Stimulated activated CD4-positive, alpha-beta T cell treated with anti-CD3 and anti-CD28 coated beads, Interleukin-12 subunit alpha, Interleukin-12 subunit beta, amount 100 ng/mL, for 24 hours (primary cell): Measurements from ENCODE around the gene UFD1.

Experiments used
- DNase-seq, 2 experiments: peaks; one replicate each; pipeline ENCODE4 v3.0.0-alpha.2; 2020; ENCODE audit warnings: low read depth in 2 of 2

The UFD1 gene

DNA sequence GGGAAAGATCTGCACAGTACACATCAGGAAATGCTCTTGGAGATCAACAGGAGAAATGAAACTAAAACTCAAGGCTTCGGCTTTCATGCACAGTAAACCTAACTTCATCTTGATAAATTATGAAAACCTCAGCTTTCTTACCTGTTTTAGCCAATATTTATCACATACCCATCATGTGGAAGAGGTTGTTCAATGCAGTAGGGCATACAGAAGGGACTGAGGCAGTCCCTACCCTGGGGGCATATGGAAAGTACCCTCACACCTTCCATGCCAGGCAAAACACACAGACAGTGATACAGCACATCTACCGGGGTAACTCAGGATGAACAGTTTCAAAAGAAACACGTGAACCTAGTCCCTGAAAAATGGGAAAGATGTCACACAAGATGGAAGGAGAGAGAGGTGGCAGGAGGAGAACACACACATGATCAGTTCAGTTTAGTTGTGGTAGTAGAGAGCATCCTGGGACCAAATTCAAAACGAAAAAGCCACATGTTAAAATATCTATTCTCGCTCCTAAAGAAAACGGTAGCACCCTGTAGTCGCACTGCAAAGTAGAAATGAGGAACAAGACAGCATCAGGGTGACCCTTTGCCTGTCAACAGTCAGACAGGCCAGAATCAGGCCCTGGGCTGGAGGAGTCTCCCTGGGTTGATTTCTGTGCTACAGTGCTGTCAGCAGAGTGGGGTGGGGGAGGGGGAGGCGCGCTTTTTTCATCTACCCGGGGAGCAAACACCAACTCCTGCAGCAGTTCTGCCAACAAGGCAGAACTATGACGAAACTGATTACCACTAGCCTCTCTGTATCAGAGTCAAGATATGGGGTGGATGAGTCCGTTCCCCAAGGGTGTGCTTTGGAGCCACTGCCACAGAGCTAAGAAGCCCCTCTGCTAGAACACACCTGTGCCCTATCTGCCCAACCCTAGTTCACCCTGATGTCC, 48.8 kb downstream of the UFD1 start:
- DNase-seq: no peak

DNA sequence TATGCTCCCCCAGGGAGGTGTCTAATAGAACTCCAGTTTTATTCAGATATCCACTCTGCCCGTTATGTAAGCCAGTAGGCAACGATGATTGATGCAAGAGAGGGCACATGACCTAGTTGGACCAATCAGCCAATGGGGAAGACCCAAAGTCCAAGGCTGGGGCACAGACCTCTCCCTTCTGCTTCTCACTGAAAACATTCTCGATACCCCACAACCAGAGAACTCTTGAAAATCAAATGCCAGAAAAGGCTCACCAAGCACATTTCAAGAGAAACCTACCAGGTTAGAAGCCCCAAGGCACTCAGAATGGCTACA, 54.9 kb downstream of the UFD1 start:
- DNase-seq: no peak

DNA sequence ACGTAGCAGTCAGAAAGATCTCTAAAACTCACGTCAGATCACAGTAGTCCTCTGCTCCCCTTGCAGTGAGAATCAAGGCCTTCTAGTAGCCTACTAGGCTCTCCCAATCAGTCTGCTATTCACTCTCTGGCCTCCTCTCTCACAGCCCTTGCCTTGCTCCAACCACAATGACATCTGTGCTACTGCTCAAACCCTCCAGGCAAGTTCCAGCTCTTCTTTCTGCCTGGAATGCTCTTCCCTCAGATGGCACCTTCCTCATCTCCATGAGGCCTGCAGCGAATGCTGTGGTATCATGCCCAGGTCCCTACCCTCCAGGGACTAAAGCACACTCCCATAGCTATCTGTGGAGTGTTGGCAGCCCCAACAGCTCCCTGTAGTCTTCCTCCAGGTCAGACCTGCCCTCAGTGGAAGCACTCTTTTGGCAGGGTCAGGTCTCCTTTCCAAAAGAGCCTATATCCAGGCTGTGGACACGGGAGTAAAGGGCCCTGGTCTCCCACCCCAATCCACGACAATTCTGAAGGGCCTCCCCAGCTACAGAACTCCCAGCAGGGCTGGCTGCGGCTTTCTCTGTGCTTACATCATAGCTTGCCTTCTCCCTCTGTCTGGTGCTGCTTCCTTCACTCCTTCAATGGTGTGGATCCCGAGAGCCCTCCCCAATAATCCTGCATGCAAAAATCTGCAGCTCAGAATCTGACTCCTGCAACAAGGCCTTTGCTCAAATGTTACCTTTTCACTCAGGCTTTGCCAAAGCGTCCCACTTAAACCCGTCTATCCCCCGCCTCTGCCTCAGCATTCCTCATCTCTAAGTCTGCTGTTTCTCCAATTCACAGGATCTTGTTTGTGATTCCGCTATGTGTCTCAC, 56.3 kb downstream of the UFD1 start:
- DNase-seq: no peak

GRCh38 chr22:19420321-19420720, 58.7 kb downstream of the UFD1 start:
- DNase-seq: no peak

DNA sequence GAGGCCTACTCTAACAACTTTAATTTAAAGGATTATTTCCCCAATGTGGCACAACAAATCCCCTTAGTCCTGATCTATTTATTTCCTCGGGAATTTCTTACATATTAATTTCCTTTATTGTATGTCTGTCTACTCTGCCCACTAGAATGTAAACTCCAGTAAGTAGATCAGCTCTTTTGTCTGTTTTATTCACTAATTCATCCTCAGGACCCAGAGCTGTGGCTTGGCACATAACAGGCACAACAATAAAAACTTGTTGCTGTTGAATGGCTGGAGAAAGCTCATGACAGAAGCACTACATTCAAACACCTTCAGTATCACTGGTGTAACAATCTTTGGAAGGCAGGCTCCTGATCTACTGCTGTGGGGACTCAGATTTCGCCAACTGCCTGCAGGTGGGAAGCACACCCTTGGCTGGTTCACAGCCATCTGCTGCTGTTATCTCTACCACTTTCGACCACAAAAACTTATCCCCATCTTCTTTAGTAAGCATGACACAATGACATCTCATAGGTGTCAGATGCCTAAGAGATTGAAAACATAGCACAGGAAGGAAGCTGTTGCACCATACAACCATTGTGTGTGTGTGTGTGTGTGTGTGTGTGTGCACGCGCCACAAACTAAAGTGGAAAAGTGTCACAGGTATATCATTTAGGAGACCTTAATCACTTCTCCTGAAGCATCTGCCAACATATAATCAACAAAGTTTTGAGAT, 59.4 kb downstream of the UFD1 start:
- DNase-seq: peak; percentile 24 to 27

GRCh38 chr22:19419086-19419463, 59.9 kb downstream of the UFD1 start:
- no peak for DNase-seq

DNA sequence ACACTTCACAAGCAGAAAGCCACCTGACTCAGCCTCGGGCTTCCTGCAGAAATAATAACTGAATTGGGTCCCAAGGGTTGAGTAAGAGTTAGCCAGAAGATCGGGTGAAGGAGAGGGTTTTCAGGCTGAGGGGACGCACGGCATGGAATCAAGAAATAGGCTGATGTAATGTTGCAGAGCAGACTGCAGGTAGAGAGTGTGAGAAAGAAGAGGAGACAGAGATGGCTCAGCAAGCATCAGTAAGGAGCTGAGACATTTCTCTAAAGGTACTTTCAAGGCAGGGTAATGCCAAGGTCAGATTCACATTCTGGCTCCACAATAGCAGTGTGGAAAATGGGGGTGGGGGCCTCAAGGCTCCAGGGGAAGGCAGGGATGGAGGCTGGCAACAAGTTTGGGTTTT, 66.1 kb downstream of the UFD1 start:
- no peak for DNase-seq

DNA sequence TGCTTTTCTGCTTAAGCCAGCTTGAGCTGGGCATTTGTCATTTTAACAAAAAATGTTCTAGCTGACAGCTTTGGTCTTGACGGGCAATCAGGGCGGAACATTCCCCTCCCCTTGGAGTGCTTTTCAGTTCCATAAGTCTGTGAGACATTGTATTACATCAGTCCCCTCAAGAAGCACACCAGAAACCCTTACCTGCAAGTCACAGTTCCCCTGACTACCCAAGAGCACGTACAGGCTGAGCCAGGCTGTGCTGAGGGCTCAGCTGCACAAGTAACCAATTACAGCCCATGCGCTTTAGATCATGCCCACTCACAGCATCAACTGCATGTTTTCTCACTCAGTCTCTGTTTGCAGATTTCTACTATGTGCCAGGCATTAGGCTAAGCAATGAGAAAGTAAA, 66.5 kb downstream of the UFD1 start:
- DNase-seq: no peak

DNA sequence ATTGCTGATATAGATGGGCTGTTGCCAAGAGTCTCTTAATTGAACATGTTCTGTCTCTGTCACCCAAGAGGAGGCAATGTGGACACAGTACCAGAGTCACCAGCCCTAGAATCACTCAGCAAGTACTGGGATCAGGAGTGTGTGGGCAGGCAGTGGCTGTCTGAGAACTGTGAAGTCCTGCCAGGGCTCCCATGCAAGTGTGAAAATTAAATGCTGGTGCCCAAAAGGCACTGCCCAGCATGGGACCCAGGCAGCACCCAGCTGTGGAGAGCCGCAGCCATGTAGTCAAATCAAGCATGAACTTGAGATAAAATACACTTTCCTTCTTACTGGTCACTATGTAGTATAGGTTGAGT, 67.3 kb downstream of the UFD1 start:
- no peak for DNase-seq

DNA sequence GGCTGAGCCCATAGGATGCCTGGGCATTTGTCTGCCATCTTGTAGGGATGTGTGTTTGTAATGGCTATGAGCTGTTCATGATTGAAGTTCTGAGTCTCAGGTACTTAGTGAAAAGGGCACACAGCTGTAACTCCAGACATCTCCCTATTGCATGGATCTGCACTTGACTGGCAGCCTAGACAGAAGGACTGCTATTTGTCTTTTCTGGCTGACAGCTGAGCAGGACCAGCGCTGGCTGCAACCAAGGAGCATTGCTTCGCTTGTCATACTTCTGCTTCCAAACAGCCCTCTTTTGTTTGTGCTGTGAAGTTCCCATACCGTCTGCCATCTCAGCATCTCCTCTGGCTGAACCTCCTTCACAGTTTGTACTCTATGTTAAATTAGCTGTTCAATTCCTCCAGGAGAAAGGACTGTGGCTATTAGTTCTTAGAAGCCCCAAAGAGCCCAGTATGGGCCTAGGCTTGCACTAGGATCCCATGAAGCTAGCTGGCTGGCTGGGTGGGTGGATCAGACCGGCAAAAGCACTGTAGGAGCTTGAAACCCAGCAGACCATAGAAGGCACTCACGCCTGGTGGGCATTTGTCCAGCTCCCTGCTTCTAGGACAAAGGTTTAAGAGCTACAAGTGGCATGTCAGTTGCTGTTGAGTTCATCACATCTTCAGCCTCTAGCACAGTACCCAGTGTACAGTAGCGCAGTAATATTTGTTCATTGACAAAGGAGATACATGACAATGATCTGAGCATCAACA, 67.9 kb downstream of the UFD1 start:
- no peak for DNase-seq

DNA sequence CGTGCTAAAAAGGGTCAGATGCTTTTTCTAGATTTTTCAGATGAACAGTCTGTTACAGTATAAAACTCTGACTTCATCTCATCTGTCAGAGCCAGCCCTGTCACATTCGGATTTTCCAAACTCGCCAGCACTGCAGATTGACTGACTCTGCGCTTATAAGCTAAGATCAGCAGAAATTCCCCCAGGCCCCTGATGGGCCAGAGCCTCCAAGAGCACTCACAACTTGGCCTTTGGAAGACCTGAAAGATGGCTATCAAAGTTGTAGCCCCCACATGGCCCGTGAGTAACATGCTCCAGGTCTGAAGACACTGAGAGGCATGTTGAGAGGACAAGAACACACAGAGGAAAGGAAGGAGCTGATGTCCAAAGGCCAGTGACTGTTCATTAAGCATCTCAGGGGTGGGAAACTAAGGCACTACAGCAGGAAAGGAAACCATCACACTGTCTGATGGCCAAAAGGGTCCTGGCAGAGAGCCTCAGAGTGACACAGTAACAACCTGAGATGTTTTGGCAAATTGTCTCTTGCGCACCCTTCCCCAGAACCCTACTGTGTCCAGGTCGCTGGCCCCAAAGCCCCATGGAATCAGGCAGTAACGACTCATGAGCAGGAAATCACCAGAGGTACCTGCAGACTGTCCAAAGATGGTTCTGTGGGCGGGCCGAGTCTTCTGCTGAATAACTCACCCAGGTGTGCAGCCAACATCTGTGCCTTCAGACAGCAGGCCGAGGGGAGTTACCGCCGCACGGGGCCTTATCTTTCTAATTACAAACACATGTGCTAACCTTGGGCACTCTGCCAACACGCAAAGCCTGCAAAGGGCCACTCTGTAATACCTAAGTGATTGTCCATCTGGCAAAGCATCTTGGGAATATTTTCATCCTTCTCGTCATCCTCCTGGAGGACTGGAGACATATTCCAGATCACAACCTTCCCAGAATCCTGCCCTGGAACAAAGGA, 71.1 kb downstream of the UFD1 start:
- no peak for DNase-seq

DNA sequence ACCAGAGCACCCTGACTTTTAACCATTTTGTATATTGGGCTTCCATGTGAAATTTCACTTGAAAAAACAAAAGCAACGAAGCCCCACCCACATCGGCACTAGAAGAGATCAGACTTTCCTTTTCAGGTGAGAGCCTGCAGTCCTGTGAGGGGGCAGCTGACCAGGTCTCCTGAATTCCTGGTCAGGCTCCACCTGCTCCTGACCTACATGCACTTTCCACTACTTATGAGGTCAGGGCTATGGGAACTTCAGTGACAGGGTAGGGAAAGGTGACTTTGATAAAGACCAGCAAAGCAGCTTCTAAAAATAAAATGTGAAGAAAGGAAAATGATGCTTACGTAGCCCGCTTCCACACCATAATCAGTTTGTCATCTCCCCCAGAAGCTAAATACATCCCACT, 72.1 kb downstream of the UFD1 start:
- no peak for DNase-seq

GRCh38 chr22:19406281-19406811, 72.6 kb downstream of the UFD1 start:
- no peak for DNase-seq

DNA sequence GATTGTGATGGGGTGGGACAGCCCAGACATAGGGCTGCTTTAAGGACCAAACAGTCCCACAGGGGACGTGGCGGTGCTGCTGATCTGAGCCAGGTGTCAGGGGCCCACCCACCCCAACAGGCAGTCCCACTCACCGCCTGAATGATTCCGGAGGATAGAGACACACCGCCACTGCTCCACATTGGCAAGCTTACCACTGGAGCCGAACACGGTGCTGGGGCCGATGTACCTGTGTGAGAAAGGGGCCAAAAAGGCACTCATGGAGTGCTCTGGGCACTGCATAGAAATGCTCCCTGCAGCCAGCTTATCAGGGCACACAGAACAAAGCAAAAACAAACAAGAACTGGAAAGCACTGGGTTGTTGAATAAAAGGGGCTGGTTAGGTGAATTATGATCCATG, 73.3 kb downstream of the UFD1 start:
- DNase-seq: no peak

DNA sequence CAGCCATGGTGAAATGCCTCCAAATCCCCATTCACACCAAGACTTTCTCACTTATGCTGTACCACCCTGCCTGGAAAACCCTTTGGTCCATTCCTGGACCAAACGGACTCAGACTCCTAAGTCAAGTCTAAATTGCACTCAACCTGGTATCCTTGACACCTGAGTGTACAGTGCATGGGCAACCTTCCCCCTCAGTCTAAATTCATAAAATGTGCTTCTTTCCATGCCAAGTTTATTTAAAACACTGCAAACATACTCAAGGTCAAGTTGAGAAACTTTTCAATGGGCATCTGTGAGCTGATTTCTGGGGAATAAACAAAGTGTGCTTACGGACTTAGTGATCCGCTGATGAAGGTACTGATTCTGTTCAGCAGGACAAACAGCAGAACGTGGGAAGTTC, 73.9 kb downstream of the UFD1 start:
- DNase-seq: no peak

GRCh38 chr22:19404676-19405075, 74.3 kb downstream of the UFD1 start:
- no peak for DNase-seq

GRCh38 chr22:19402642-19403191, 76.3 kb downstream of the UFD1 start:
- DNase-seq: no peak

- DNase-seq: no peak
Measured at GRCh38 chr22:19401483-19401882, 77.5 kb downstream of the UFD1 start.

- no peak for DNase-seq
Measured at GRCh38 chr22:19400881-19401280, 78.1 kb downstream of the UFD1 start.
